22Rv1 (cell line): ENCODE measurements around the gene PVR.

Source experiments
- CTCF ChIP-seq: fragments of 450-650 bp; IDR thresholded peaks from 2 replicates; pipeline ENCODE4 v1.5.1; 2017; ENCODE audit warnings: mild to moderate bottlenecking
- ZFX ChIP-seq: fragments of 450-650 bp; IDR thresholded peaks from 2 replicates; pipeline ENCODE4 v1.6.1; 2017; ENCODE audit warnings: antibody characterized with exemption, borderline replicate concordance

GRCh38 chr19:44618640-44619357 lies 24.9 kb upstream of the PVR start:
- TF ChIP-seq CTCF, result no peak
- TF ChIP-seq ZFX, result no peak
